Liver (tissue), 9 donors: ENCODE measurements around the gene SCIN. TPM values are rescaled to one million over a fixed set of nuclear protein-coding genes. Genes with fewer than 3 reads are reported as not detected.

Experiments used
- DNase-seq: peaks from one replicate; pipeline ENCODE4 v3.0.0-alpha.2; 2017; ENCODE audit warnings: low spot score
- H3K27ac ChIP-seq, 2 donors: one replicate each; pipeline ENCODE4 v1.7.0; 2013; ENCODE audit warnings: inconsistent platforms in 2 of 2, low read length in 2 of 2, control low read depth in 1 of 2, low read depth in 1 of 2, mild to moderate bottlenecking in 1 of 2
- H3K27me3 ChIP-seq, 4 donors: one replicate each; pipeline versions ENCODE4 v1.6.1 to v1.7.0; 2013; ENCODE audit warnings: low read length in 3 of 4, inconsistent platforms in 1 of 4, mild to moderate bottlenecking in 1 of 4, moderate library complexity in 1 of 4; ENCODE audit not compliant: control insufficient read depth in 4 of 4, insufficient read depth in 4 of 4
- H3K36me3 ChIP-seq, 4 donors: one replicate each; pipeline versions ENCODE4 v1.6.1 to v1.7.0; 2013; ENCODE audit warnings: low read length in 3 of 4, mild to moderate bottlenecking in 3 of 4, low read depth in 1 of 4, moderate library complexity in 1 of 4; ENCODE audit not compliant: control insufficient read depth in 4 of 4, insufficient read depth in 3 of 4
- H3K4me1 ChIP-seq, 4 donors: one replicate each; pipeline versions ENCODE4 v1.6.1 to v1.7.0; 2013; ENCODE audit warnings: low read length in 3 of 4, mild to moderate bottlenecking in 3 of 4, moderate library complexity in 1 of 4; ENCODE audit not compliant: control insufficient read depth in 4 of 4, insufficient read depth in 4 of 4
- H3K4me3 ChIP-seq, 3 donors: one replicate each; pipeline versions ENCODE4 v1.6.1 to v1.7.0; 2013; ENCODE audit warnings: low read length in 3 of 3, control low read depth in 1 of 3, low read depth in 1 of 3, mild to moderate bottlenecking in 1 of 3
- H3K9ac ChIP-seq, 2 donors: one replicate each; pipeline ENCODE4 v1.7.0; 2013; ENCODE audit warnings: low read length in 2 of 2, mild to moderate bottlenecking in 2 of 2, moderate library complexity in 2 of 2, control low read depth in 1 of 2, low read depth in 1 of 2
- H3K9me3 ChIP-seq, 4 donors: one replicate each; pipeline versions ENCODE4 v1.6.1 to v1.7.0; 2013; ENCODE audit warnings: low read length in 3 of 4; ENCODE audit not compliant: control insufficient read depth in 4 of 4
- ATF3 ChIP-seq: IDR thresholded peaks from 2 replicates; pipeline ENCODE4 v1.6.1; 2016; ENCODE audit warnings: antibody characterized with exemption
- CTCF ChIP-seq: fragments of 150-350 bp; IDR thresholded peaks from 2 replicates; pipeline ENCODE4 v1.5.1; 2017; ENCODE audit warnings: improper control_type of control experiment, low read depth, low read length; ENCODE audit not compliant: missing input control
- EGR1 ChIP-seq, 2 donors: IDR thresholded peaks; 2 replicates each; pipeline ENCODE4 v1.6.1; 2016 to 2018; ENCODE audit warnings: antibody characterized with exemption in 2 of 2, low read depth in 2 of 2
- FOXA1 ChIP-seq: IDR thresholded peaks from 2 replicates; pipeline ENCODE4 v1.6.1; 2016; ENCODE audit warnings: antibody characterized with exemption
- FOXA2 ChIP-seq: IDR thresholded peaks from 2 replicates; pipeline ENCODE4 v1.6.1; 2016; ENCODE audit warnings: antibody characterized with exemption
- GABPA ChIP-seq, 2 donors: IDR thresholded peaks in 1 of 2; conservative IDR thresholded peaks in 1 of 2; 2 replicates each; pipeline ENCODE4 v1.6.1; 2016; ENCODE audit warnings: antibody characterized with exemption in 2 of 2, mild to moderate bottlenecking in 1 of 2, moderate library complexity in 1 of 2
- HNF4A ChIP-seq, 2 donors: conservative IDR thresholded peaks; 2 replicates each; pipeline ENCODE4 v1.6.1; 2016; ENCODE audit warnings: antibody characterized with exemption in 2 of 2, mild to moderate bottlenecking in 2 of 2
- HNF4G ChIP-seq: IDR thresholded peaks from 2 replicates; pipeline ENCODE4 v1.6.1; 2016; ENCODE audit warnings: antibody characterized with exemption
- JUND ChIP-seq, 2 donors: IDR thresholded peaks; 2 replicates each; pipeline ENCODE4 v1.6.1; 2016; ENCODE audit warnings: antibody characterized with exemption in 2 of 2
- MAX ChIP-seq: IDR thresholded peaks from 2 replicates; pipeline ENCODE4 v1.6.1; 2016; ENCODE audit warnings: antibody characterized with exemption
- NR2F2 ChIP-seq: IDR thresholded peaks from 2 replicates; pipeline ENCODE4 v1.6.1; 2016; ENCODE audit warnings: antibody characterized with exemption
- RAD21 ChIP-seq, 2 donors: IDR thresholded peaks; 2 replicates each; pipeline ENCODE4 v1.6.1; 2016; ENCODE audit warnings: antibody characterized with exemption in 2 of 2, mild to moderate bottlenecking in 2 of 2
- REST ChIP-seq: IDR thresholded peaks from 2 replicates; pipeline ENCODE4 v1.6.1; 2016; ENCODE audit warnings: antibody characterized with exemption, mild to moderate bottlenecking
- RXRA ChIP-seq, 2 donors: IDR thresholded peaks; 2 replicates each; pipeline ENCODE4 v1.6.1; 2017 to 2018; ENCODE audit warnings: antibody characterized with exemption in 2 of 2, mild to moderate bottlenecking in 1 of 2
- SP1 ChIP-seq: IDR thresholded peaks from 2 replicates; pipeline ENCODE4 v1.6.1; 2018; ENCODE audit warnings: antibody characterized with exemption, mild to moderate bottlenecking
- TAF1 ChIP-seq: conservative IDR thresholded peaks from 2 replicates; pipeline ENCODE4 v1.6.1; 2016; ENCODE audit warnings: antibody characterized with exemption, mild to moderate bottlenecking
- YY1 ChIP-seq: IDR thresholded peaks from 2 replicates; pipeline ENCODE4 v1.6.1; 2016; ENCODE audit warnings: antibody characterized with exemption, mild to moderate bottlenecking
- ZBTB33 ChIP-seq: IDR thresholded peaks from 2 replicates; pipeline ENCODE4 v1.6.1; 2016; ENCODE audit warnings: antibody characterized with exemption
- WGBS: extraction: QIAGEN DNeasy Blood & Tissue Kit; methylation state at CpG from one replicate; pipeline ENCODE4 v1.1.7; 2013; 5-methylcytosine and 5-hydroxymethylcytosine counted together
- polyA plus RNA-seq, 2 donors: library from polyadenylated mRNA; stranded (reverse) in 1 of 2; unstranded in 1 of 2; fragments of 200-250 nt in 1 of 2; fragments of >200 nt in 1 of 2; fragmentation: Nextera tagmentation in 1 of 2; extraction: Ambion mirVana in 1 of 2; gene quantifications; one replicate each; pipeline versions ENCODE4 v1.2.1 to v1.2.3, GENCODE V29; 2013 to 2015
- total RNA-seq, 2 donors: library from RNA; depleted of rRNA; stranded (reverse); fragments of >200 nt; gene quantifications; one replicate each; pipeline ENCODE4 v1.2.3, GENCODE V29; 2014
- donor health status: healthy.
- donor health status: healthy.
- donor health status: healthy.
- donor health status: healthy.
- donor health status: healthy.

The SCIN gene
- total and polyA plus RNA-seq, 4 donors = 0.05 to 0.23 TPM; not detected in 2

GRCh38 chr7:12647364-12648219 is 77.1 kb downstream of the SCIN start (continued):
- TF ChIP-seq REST = no peak
- TF ChIP-seq SP1 = no peak
- TF ChIP-seq JUND (IDR thresholded peaks at IDR 0.05) = no peak

GRCh38 chr7:12648704-12649261 is 78.3 kb downstream of the SCIN start:
- Histone ChIP-seq H3K27me3 (no peaks in the 10 kb centered on the region), H3K4me1 (no peaks in the 10 kb centered on the region), H3K36me3 (no peaks in the 10 kb centered on the region), H3K4me3 (no peak overlapping the region), H3K9me3 (no peaks in the 10 kb centered on the region), H3K27ac (no peak overlapping the region), H3K9ac (no peak overlapping the region)
- TF ChIP-seq HNF4G (no peak), GABPA (IDR thresholded peaks at IDR 0.05 in 1 of 2, conservative IDR thresholded peaks at IDR 0.05 in 1 of 2) (no peak), FOXA2 (no peak), TAF1 (no peak), HNF4A (conservative IDR thresholded peaks at IDR 0.05) (no peak), SP1 (no peak), RXRA (IDR thresholded peaks at IDR 0.05) (no peak), ATF3 (no peak), JUND (IDR thresholded peaks at IDR 0.05) (no peak), ZBTB33 (no peak), NR2F2 (no peak), CTCF (no peak), MAX (no peak), FOXA1 (no peak), EGR1 (IDR thresholded peaks at IDR 0.05; ENCODE audit: low read depth in 2 of 2) (no peak), YY1 (no peak), RAD21 (IDR thresholded peaks at IDR 0.05) (no peak), REST (no peak)
- WGBS = 84% methylated on average over 4 of the region's 4 CpGs
- no peak for DNase-seq
